ENCODE data around the gene SORCS2.

SORCS2 gene

DNA sequence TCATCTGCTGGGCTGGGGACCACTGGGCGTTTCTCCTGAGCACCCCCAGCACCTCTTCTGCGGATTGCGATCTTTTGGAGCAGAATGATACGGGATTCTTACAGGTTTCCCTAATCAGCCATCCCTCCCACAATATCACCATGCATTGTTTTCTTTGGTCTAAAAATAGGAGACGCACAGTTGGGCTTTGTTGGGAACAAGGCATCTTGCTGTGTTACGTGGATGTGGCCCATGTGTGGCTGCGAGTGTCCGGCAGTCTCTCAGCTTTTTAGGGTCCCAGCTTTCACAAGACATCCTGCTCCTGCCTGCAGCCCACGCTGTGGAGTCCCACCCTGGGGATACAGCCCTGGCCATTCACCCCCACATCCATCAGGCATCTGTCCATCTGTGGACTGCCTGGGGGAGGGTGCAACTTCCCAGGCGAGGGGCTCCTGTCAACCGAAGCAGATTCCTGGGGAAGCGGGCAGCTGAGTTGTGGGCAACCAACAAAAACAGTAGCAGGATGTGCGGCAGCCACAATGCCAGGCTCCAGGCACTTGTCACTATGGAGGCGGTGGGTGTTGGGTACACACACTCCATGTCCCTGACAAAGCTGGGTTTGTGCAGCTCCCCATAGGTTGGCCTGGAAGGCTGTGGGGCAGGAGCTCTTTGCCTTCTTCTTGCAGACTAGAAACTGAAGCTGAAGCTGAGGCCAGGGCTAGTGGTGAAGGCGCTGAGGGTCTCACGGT lies 427.9 kb downstream of the SORCS2 start:
- no peak overlapping the region for H3K4me3 ChIP-seq (ENCODE audit: low read depth, low read length)
- TF ChIP-seq, protein P1, sequence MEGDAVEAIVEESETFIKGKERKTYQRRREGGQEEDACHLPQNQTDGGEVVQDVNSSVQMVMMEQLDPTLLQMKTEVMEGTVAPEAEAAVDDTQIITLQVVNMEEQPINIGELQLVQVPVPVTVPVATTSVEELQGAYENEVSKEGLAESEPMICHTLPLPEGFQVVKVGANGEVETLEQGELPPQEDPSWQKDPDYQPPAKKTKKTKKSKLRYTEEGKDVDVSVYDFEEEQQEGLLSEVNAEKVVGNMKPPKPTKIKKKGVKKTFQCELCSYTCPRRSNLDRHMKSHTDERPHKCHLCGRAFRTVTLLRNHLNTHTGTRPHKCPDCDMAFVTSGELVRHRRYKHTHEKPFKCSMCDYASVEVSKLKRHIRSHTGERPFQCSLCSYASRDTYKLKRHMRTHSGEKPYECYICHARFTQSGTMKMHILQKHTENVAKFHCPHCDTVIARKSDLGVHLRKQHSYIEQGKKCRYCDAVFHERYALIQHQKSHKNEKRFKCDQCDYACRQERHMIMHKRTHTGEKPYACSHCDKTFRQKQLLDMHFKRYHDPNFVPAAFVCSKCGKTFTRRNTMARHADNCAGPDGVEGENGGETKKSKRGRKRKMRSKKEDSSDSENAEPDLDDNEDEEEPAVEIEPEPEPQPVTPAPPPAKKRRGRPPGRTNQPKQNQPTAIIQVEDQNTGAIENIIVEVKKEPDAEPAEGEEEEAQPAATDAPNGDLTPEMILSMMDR (IDR thresholded peaks at IDR 0.05; ENCODE audit: low read depth, low read length): no peak

DNA sequence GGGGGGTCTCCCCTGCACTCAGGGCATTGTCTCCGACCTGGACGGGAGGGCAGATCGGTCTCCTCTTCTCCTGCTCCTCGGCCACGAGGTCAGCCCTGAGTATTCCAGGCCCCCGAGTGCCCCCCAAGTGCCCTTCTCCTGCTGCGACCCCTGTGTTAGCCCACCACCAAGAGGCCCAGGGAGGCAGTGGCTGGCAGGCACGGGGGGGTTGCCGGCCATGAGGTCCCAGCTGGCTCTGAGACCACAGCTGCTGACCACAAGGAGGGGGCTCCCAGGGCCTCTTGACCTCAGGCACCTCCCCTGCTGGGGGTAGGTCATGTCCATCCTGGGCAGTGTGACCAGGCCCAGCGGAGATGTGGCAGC lies 428.5 kb downstream of the SORCS2 start:
- TF ChIP-seq, protein P1 (IDR thresholded peaks at IDR 0.05; ENCODE audit: low read depth, low read length): no peak
- H3K4me3 ChIP-seq (ENCODE audit: low read depth, low read length): no peak overlapping the region

DNA sequence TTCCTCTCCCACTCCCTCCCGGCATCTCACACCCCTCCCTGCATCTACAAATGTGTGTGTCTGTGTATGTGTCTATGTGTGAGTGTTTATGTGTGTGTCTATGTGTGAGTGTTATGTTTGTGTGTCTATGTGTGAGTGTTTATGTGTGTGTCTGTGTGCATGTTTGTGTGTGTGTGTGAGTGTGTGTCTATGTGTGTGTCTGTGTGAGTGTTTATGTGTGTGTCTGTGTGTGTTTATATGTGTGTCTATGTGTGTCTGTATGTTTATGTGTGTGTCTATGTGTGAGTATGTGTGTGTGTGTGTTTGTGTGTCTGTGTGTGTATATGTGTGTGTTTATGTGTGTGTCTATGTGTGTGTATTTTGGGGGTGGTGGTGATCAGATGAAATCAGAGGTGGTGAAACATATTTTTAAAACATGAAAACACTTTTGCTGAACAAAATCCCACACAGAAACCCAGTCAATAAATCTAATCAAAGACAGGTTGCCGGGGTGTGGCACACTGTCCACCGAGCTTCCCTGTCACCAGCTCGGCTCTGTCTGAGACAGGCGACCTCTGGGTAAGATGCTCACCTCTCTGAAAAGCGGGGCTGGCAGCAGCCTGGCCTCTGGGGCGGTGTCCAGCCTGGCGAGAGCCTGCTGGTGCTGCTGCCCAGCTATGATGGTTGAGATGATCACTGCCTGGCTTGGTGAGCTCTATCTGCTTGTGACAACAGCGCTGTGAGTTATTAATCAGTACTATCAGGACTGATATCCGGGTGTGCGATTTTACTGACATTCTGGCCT lies 429.1 kb downstream of the SORCS2 start:
- no peak overlapping the region for H3K4me3 ChIP-seq (ENCODE audit: low read depth, low read length)
- TF ChIP-seq, protein P1 (IDR thresholded peaks at IDR 0.05; ENCODE audit: low read depth, low read length): no peak

DNA sequence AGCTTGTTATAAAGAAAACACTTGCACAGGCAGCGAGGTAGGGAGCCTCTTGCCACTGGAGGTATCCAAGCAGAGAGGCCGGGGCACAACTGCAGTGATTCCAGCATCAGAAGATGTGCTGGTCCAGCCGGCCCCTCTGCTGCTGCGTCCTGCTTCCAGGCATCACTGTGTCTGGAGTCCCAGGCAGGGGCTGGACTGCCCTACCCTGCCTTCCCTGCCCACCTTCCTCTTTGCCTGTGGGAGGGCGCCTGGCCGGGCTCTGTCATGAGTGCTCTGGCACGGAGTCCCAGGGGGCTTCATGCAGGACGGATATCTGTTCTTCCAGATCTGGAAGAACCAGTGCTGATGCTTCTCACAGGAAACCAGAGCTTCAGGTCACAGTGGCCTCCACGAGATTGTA lies 430.0 kb downstream of the SORCS2 start:
- no peak overlapping the region for H3K4me3 ChIP-seq (ENCODE audit: low read depth, low read length)
- TF ChIP-seq, protein P1 (IDR thresholded peaks at IDR 0.05; ENCODE audit: low read depth, low read length): no peak

DNA sequence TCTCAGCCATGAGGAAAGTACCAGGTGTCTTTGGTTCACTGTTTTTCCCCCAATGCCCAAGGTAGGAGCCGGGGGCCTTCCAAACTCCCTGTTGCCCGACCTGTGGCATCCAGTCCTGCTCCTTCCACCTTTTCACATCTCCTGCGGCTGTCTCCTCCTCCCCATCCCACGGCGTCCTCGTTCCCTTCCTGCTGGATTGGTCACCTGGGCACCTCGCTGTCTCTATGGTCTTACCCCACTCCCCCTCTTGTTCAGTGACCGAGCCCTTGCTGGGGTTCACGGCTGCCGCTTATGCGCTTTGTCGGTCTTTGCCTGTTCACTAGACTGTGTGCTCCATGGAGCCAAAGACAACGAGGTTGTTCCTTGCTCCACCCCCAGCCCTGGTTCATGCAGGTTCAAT lies 431.1 kb downstream of the SORCS2 start:
- TF ChIP-seq, protein P1 (IDR thresholded peaks at IDR 0.05; ENCODE audit: low read depth, low read length): no peak

DNA sequence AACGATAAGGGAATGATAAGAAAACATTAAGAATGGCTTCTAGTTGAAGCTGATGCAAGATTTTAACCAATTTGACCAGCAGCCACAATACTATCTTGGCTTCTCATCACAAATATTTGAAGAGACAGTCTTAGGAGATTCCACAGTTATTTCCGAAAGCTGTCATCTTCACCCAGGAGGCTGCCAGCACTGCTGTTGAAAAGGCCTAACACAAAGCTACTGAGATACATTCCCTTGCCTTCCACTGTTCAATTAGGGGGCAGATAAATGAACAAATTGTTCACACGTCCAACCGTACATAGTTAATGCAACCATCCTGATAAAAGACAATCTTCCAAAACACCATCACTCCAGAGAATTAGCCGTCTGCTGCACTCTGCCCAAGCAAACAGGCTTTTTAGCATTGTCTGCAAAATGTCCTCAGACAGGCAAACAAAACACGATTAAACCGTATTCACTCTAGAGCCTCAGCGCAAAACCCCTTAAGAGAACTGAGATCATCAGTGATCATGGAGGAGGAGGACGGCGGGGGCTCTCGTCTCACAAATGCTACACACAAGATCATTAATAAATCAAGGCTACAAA lies 432.1 kb downstream of the SORCS2 start:
- H3K4me3 ChIP-seq (ENCODE audit: low read depth, low read length): no peak overlapping the region
- TF ChIP-seq, protein P1 (IDR thresholded peaks at IDR 0.05; ENCODE audit: low read depth, low read length): no peak

More for the DNA sequence above, 431.1 kb downstream of the SORCS2 start:
- no peak overlapping the region for H3K4me3 ChIP-seq (ENCODE audit: low read depth, low read length)

DNA sequence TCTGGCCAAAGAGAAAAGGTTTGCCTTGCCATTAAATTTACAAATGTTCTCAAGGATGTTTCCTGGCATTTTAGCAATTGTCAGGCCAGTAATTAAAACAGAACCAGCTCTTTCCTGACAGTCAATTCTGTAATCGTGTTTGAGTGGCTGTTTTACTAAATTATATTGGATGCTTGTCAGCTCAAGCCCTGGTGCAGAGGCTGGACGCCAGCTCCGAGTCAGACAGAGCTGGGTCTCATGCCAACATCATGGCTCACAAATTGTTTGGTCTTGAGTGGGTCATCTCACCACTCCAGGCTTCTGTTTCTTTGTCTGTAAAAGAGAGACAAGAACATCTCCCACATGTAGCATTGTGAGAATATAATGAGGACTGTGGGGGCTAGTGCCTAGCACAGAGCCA lies 432.7 kb downstream of the SORCS2 start:
- H3K4me3 ChIP-seq (ENCODE audit: low read depth, low read length): no peak overlapping the region
- TF ChIP-seq, protein P1 (IDR thresholded peaks at IDR 0.05; ENCODE audit: low read depth, low read length): no peak

All from WI38 (cell line).